ENCODE results near the gene SDK1. TPM values are rescaled to one million over a fixed set of nuclear protein-coding genes. Genes with fewer than 3 reads are reported as not detected.

SDK1 gene
- total RNA-seq, 1 experiment from 2014 or later, result 9.3 TPM

DNA sequence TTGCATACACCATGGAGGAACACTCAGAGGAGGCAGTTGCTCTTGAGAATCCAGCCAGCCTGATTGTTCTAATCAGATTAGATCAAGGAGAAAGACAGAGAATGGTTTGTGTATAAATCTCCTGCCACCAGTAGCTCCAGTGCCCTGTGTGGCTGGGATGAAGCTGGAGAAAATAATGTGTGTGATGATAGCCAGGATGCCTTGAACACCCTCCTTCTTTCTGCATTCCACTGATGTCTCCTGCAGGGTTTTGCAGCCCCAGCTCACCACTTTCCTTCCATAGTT is 766.4 kb downstream of the SDK1 start:
- DNase-seq (ENCODE audit: low spot score), result no peak
- CTCF ChIA-PET, result interaction anchor here (1.0 kb wide), 1 partner anchor 8 kb away, joined by 3 read pairs; no protein-coding TSS in a partner anchor
- POLR2A ChIA-PET, result no interaction called here
- TF ChIP-seq, protein P1, sequence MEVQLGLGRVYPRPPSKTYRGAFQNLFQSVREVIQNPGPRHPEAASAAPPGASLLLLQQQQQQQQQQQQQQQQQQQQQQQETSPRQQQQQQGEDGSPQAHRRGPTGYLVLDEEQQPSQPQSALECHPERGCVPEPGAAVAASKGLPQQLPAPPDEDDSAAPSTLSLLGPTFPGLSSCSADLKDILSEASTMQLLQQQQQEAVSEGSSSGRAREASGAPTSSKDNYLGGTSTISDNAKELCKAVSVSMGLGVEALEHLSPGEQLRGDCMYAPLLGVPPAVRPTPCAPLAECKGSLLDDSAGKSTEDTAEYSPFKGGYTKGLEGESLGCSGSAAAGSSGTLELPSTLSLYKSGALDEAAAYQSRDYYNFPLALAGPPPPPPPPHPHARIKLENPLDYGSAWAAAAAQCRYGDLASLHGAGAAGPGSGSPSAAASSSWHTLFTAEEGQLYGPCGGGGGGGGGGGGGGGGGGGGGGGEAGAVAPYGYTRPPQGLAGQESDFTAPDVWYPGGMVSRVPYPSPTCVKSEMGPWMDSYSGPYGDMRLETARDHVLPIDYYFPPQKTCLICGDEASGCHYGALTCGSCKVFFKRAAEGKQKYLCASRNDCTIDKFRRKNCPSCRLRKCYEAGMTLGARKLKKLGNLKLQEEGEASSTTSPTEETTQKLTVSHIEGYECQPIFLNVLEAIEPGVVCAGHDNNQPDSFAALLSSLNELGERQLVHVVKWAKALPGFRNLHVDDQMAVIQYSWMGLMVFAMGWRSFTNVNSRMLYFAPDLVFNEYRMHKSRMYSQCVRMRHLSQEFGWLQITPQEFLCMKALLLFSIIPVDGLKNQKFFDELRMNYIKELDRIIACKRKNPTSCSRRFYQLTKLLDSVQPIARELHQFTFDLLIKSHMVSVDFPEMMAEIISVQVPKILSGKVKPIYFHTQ (CRISPR knock-in tag; IDR thresholded peaks at IDR 0.05), result no peak
- no peak for TF ChIP-seq FOXK1 (CRISPR knock-in tag; IDR thresholded peaks at IDR 0.05)
- TF ChIP-seq RELA (CRISPR knock-in tag; IDR thresholded peaks at IDR 0.05; ENCODE audit: borderline replicate concordance), result no peak
- TF ChIP-seq, protein P2, sequence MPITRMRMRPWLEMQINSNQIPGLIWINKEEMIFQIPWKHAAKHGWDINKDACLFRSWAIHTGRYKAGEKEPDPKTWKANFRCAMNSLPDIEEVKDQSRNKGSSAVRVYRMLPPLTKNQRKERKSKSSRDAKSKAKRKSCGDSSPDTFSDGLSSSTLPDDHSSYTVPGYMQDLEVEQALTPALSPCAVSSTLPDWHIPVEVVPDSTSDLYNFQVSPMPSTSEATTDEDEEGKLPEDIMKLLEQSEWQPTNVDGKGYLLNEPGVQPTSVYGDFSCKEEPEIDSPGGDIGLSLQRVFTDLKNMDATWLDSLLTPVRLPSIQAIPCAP (CRISPR knock-in tag; IDR thresholded peaks at IDR 0.05), result no peak
- no peak for TF ChIP-seq ETV6 (CRISPR knock-in tag; IDR thresholded peaks at IDR 0.05)
- no peak for TF ChIP-seq NR1H2 (CRISPR knock-in tag; IDR thresholded peaks at IDR 0.05)
- TF ChIP-seq, protein P3, sequence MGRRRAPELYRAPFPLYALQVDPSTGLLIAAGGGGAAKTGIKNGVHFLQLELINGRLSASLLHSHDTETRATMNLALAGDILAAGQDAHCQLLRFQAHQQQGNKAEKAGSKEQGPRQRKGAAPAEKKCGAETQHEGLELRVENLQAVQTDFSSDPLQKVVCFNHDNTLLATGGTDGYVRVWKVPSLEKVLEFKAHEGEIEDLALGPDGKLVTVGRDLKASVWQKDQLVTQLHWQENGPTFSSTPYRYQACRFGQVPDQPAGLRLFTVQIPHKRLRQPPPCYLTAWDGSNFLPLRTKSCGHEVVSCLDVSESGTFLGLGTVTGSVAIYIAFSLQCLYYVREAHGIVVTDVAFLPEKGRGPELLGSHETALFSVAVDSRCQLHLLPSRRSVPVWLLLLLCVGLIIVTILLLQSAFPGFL (CRISPR knock-in tag; IDR thresholded peaks at IDR 0.05; ENCODE audit: borderline replicate concordance), result no peak
- TF ChIP-seq KAT7 (CRISPR knock-in tag; IDR thresholded peaks at IDR 0.05; ENCODE audit: borderline replicate concordance), result no peak
- TF ChIP-seq RORB (CRISPR knock-in tag; IDR thresholded peaks at IDR 0.05), result no peak
- TF ChIP-seq, protein P4, sequence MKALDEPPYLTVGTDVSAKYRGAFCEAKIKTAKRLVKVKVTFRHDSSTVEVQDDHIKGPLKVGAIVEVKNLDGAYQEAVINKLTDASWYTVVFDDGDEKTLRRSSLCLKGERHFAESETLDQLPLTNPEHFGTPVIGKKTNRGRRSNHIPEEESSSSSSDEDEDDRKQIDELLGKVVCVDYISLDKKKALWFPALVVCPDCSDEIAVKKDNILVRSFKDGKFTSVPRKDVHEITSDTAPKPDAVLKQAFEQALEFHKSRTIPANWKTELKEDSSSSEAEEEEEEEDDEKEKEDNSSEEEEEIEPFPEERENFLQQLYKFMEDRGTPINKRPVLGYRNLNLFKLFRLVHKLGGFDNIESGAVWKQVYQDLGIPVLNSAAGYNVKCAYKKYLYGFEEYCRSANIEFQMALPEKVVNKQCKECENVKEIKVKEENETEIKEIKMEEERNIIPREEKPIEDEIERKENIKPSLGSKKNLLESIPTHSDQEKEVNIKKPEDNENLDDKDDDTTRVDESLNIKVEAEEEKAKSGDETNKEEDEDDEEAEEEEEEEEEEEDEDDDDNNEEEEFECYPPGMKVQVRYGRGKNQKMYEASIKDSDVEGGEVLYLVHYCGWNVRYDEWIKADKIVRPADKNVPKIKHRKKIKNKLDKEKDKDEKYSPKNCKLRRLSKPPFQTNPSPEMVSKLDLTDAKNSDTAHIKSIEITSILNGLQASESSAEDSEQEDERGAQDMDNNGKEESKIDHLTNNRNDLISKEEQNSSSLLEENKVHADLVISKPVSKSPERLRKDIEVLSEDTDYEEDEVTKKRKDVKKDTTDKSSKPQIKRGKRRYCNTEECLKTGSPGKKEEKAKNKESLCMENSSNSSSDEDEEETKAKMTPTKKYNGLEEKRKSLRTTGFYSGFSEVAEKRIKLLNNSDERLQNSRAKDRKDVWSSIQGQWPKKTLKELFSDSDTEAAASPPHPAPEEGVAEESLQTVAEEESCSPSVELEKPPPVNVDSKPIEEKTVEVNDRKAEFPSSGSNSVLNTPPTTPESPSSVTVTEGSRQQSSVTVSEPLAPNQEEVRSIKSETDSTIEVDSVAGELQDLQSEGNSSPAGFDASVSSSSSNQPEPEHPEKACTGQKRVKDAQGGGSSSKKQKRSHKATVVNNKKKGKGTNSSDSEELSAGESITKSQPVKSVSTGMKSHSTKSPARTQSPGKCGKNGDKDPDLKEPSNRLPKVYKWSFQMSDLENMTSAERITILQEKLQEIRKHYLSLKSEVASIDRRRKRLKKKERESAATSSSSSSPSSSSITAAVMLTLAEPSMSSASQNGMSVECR (CRISPR knock-in tag; IDR thresholded peaks at IDR 0.05; ENCODE audit: borderline replicate concordance), result no peak
- no peak for TF ChIP-seq NFATC4 (CRISPR knock-in tag; IDR thresholded peaks at IDR 0.05)
- no peak for TF ChIP-seq FOXJ3 (CRISPR knock-in tag; IDR thresholded peaks at IDR 0.05; ENCODE audit: borderline replicate concordance)
- Mint-ChIP-seq H3K27ac (no peak overlapping the region), H3K27me3 (ENCODE audit: low read depth) (no peaks in the 10 kb centered on the region; the same call in 1 of the 2 replicates), H3K4me3 (no peak overlapping the region), H3K9me3 (no peaks in the 10 kb centered on the region), H3K36me3 (peaks cover 2% of the 10 kb centered on the region; the same call in 1 of the 2 replicates), H3K4me1 (peaks cover 18% of the 10 kb centered on the region)
- no peak for ATAC-seq

DNA sequence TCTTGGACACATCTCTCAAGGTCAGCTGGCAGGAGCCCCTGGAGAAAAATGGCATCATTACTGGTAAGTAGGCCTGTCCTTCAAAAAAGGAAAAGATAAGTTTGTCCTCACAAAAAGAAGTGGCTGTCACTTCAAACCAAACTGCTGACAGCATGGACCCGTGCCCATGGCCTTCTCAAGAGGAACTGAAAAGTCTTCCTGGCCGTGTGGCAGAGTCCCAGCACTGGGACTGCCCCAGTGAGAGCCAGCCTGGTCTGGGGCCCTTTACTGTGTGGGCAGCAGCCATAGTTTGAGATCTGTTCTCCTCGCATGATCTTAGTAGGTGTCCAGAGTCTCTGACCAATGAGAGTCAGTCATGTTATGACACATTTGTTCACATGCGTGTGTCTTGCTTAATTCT is 766.8 kb downstream of the SDK1 start:
- ChIA-PET POLR2A (no interaction called here), CTCF (no interaction called here)
- Mint-ChIP-seq H3K4me3 (no peak overlapping the region), H3K4me1 (peaks cover 18% of the 10 kb centered on the region), H3K36me3 (peaks cover 2% of the 10 kb centered on the region; the same call in 1 of the 2 replicates), H3K27ac (peak overlapping the region; percentile 49; the same call in 1 of the 2 replicates), H3K9me3 (no peaks in the 10 kb centered on the region), H3K27me3 (ENCODE audit: low read depth) (no peaks in the 10 kb centered on the region; the same call in 1 of the 2 replicates)
- no peak for DNase-seq (ENCODE audit: low spot score)
- ATAC-seq, result no peak
- TF ChIP-seq SP1 (CRISPR knock-in tag; conservative IDR thresholded peaks at IDR 0.05), result no peak
- TF ChIP-seq, protein P5, sequence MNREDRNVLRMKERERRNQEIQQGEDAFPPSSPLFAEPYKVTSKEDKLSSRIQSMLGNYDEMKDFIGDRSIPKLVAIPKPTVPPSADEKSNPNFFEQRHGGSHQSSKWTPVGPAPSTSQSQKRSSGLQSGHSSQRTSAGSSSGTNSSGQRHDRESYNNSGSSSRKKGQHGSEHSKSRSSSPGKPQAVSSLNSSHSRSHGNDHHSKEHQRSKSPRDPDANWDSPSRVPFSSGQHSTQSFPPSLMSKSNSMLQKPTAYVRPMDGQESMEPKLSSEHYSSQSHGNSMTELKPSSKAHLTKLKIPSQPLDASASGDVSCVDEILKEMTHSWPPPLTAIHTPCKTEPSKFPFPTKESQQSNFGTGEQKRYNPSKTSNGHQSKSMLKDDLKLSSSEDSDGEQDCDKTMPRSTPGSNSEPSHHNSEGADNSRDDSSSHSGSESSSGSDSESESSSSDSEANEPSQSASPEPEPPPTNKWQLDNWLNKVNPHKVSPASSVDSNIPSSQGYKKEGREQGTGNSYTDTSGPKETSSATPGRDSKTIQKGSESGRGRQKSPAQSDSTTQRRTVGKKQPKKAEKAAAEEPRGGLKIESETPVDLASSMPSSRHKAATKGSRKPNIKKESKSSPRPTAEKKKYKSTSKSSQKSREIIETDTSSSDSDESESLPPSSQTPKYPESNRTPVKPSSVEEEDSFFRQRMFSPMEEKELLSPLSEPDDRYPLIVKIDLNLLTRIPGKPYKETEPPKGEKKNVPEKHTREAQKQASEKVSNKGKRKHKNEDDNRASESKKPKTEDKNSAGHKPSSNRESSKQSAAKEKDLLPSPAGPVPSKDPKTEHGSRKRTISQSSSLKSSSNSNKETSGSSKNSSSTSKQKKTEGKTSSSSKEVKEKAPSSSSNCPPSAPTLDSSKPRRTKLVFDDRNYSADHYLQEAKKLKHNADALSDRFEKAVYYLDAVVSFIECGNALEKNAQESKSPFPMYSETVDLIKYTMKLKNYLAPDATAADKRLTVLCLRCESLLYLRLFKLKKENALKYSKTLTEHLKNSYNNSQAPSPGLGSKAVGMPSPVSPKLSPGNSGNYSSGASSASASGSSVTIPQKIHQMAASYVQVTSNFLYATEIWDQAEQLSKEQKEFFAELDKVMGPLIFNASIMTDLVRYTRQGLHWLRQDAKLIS (CRISPR knock-in tag; IDR thresholded peaks at IDR 0.05; ENCODE audit: borderline replicate concordance), result no peak
- TF ChIP-seq, protein P6, sequence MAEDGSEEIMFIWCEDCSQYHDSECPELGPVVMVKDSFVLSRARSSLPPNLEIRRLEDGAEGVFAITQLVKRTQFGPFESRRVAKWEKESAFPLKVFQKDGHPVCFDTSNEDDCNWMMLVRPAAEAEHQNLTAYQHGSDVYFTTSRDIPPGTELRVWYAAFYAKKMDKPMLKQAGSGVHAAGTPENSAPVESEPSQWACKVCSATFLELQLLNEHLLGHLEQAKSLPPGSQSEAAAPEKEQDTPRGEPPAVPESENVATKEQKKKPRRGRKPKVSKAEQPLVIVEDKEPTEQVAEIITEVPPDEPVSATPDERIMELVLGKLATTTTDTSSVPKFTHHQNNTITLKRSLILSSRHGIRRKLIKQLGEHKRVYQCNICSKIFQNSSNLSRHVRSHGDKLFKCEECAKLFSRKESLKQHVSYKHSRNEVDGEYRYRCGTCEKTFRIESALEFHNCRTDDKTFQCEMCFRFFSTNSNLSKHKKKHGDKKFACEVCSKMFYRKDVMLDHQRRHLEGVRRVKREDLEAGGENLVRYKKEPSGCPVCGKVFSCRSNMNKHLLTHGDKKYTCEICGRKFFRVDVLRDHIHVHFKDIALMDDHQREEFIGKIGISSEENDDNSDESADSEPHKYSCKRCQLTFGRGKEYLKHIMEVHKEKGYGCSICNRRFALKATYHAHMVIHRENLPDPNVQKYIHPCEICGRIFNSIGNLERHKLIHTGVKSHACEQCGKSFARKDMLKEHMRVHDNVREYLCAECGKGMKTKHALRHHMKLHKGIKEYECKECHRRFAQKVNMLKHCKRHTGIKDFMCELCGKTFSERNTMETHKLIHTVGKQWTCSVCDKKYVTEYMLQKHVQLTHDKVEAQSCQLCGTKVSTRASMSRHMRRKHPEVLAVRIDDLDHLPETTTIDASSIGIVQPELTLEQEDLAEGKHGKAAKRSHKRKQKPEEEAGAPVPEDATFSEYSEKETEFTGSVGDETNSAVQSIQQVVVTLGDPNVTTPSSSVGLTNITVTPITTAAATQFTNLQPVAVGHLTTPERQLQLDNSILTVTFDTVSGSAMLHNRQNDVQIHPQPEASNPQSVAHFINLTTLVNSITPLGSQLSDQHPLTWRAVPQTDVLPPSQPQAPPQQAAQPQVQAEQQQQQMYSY (CRISPR knock-in tag; IDR thresholded peaks at IDR 0.05), result no peak
- TF ChIP-seq, protein P7, sequence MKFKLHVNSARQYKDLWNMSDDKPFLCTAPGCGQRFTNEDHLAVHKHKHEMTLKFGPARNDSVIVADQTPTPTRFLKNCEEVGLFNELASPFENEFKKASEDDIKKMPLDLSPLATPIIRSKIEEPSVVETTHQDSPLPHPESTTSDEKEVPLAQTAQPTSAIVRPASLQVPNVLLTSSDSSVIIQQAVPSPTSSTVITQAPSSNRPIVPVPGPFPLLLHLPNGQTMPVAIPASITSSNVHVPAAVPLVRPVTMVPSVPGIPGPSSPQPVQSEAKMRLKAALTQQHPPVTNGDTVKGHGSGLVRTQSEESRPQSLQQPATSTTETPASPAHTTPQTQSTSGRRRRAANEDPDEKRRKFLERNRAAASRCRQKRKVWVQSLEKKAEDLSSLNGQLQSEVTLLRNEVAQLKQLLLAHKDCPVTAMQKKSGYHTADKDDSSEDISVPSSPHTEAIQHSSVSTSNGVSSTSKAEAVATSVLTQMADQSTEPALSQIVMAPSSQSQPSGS (CRISPR knock-in tag; IDR thresholded peaks at IDR 0.05; ENCODE audit: borderline replicate concordance, low read depth), result no peak
- no peak for TF ChIP-seq SMAD3 (CRISPR knock-in tag; IDR thresholded peaks at IDR 0.05; ENCODE audit: borderline replicate concordance)
- TF ChIP-seq FOXK1 (CRISPR knock-in tag; IDR thresholded peaks at IDR 0.05), result no peak

Data from WTC11 (cell line).